ENCODE measurements around the gene C1QTNF6. TPM values are rescaled to one million over a fixed set of nuclear protein-coding genes. Genes with fewer than 3 reads are reported as not detected.
A peak's percentile ranks its signal among the peaks of the same experiment; 100 is the strongest.

C1QTNF6 gene
- total RNA-seq, 1 experiment from 2014 or later = 85.9 TPM

GRCh38 chr22:37167176-37167980, 20.7 kb downstream of the C1QTNF6 start:
- H3K27ac ChIP-seq = no peak overlapping the region

GRCh38 chr22:37166675-37167066, 21.4 kb downstream of the C1QTNF6 start:
- Histone ChIP-seq H3K36me3 (ENCODE audit: low read depth) (no peaks in the 10 kb centered on the region), H3K4me1 (replicated peaks; ENCODE audit: insufficient read depth) (peaks cover 9% of the 10 kb centered on the region; the same call in 1 of the 2 replicates), H3K27ac (no peak overlapping the region), H4K20me1 (ENCODE audit: insufficient read depth) (no peaks in the 10 kb centered on the region), H3F3A (ENCODE audit: insufficient read depth, low read depth) (no peaks in the 10 kb centered on the region), H3K79me2 (ENCODE audit: low read depth) (no peaks in the 10 kb centered on the region), H3K9me2 (ENCODE audit: insufficient read depth) (no peaks in the 10 kb centered on the region), H2AFZ (peak overlapping the region; percentile 71), H3K27me3 (ENCODE audit: insufficient read depth, low read depth) (no peaks in the 10 kb centered on the region), H3K9me3 (ENCODE audit: insufficient read depth, low read depth) (no peaks in the 10 kb centered on the region), H3K4me3 (peak overlapping the region; percentile 12; the same call in 1 of the 2 replicates), H3K4me2 (peak overlapping the region; percentile 69)
- TF ChIP-seq EZH2 (IDR thresholded peaks at IDR 0.05; ENCODE audit: low read depth) = no peak
- TF ChIP-seq CTCF (conservative IDR thresholded peaks at IDR 0.05) = peak; percentile 96
- no TSS peak for BruUV-seq (replicated peaks)
- peak; percentile 73 to 86 for DNase-seq
- POLR2A ChIA-PET (ENCODE audit: unreplicated experiment) = no interaction called here
- CTCF ChIA-PET = interaction anchor here (0.5 kb wide), 1 partner anchor 26 kb away, joined by 4 read pairs; no protein-coding TSS in a partner anchor
- intact Hi-C loops (cut with micrococcal nuclease; ENCODE audit: unreplicated experiment) = loop anchor here (1.0 to 2.0 kb wide), 4 partner anchors 32 to 291 kb away; no protein-coding TSS in a partner anchor

More at GRCh38 chr22:37167176-37167980, 20.7 kb downstream of the C1QTNF6 start:
- H3K36me3 ChIP-seq (ENCODE audit: low read depth) = no peaks in the 10 kb centered on the region
- no peak for DNase-seq
- POLR2A ChIA-PET (ENCODE audit: unreplicated experiment) = no interaction called here
- no TSS peak for BruUV-seq (replicated peaks)
- no peaks in the 10 kb centered on the region for H3F3A ChIP-seq (ENCODE audit: insufficient read depth, low read depth)
- no peaks in the 10 kb centered on the region for H3K27me3 ChIP-seq (ENCODE audit: insufficient read depth, low read depth)
- H3K79me2 ChIP-seq (ENCODE audit: low read depth) = no peaks in the 10 kb centered on the region
- TF ChIP-seq CTCF (conservative IDR thresholded peaks at IDR 0.05) = no peak
- TF ChIP-seq EZH2 (IDR thresholded peaks at IDR 0.05; ENCODE audit: low read depth) = no peak
- peak overlapping the region; percentile 69 for H3K4me2 ChIP-seq
- H4K20me1 ChIP-seq (ENCODE audit: insufficient read depth) = no peaks in the 10 kb centered on the region
- CTCF ChIA-PET = interaction anchor here (0.5 kb wide), 1 partner anchor 26 kb away, joined by 4 read pairs; no protein-coding TSS in a partner anchor
- no peaks in the 10 kb centered on the region for H3K9me2 ChIP-seq (ENCODE audit: insufficient read depth)
- H3K9me3 ChIP-seq (ENCODE audit: insufficient read depth, low read depth) = no peaks in the 10 kb centered on the region
- intact Hi-C loops (cut with micrococcal nuclease; ENCODE audit: unreplicated experiment) = loop anchor here (2.0 kb wide), 1 partner anchor 93 kb away; no protein-coding TSS in a partner anchor
- no peak overlapping the region for H2AFZ ChIP-seq
- no peak overlapping the region for H3K4me3 ChIP-seq
- peaks cover 9% of the 10 kb centered on the region; the same call in 1 of the 2 replicates for H3K4me1 ChIP-seq (replicated peaks; ENCODE audit: insufficient read depth)

- no peak for DNase-seq
- Histone ChIP-seq H4K20me1 (ENCODE audit: insufficient read depth) (no peaks in the 10 kb centered on the region), H3K4me2 (peak overlapping the region; percentile 69; the same call in 1 of the 2 replicates), H3K36me3 (ENCODE audit: low read depth) (no peaks in the 10 kb centered on the region), H2AFZ (no peak overlapping the region), H3K79me2 (ENCODE audit: low read depth) (no peaks in the 10 kb centered on the region), H3K4me3 (no peak overlapping the region), H3K27ac (no peak overlapping the region), H3F3A (ENCODE audit: insufficient read depth, low read depth) (no peaks in the 10 kb centered on the region), H3K9me2 (ENCODE audit: insufficient read depth) (no peaks in the 10 kb centered on the region), H3K4me1 (replicated peaks; ENCODE audit: insufficient read depth) (peaks cover 9% of the 10 kb centered on the region; the same call in 1 of the 2 replicates), H3K9me3 (ENCODE audit: insufficient read depth, low read depth) (no peaks in the 10 kb centered on the region), H3K27me3 (ENCODE audit: insufficient read depth, low read depth) (no peaks in the 10 kb centered on the region)
- ChIA-PET POLR2A (ENCODE audit: unreplicated experiment) (no interaction called here), CTCF (interaction anchor here (0.5 to 1.1 kb wide), 2 partner anchors 32 to 1111 kb away, joined by 3 to 4 read pairs; no protein-coding TSS in a partner anchor)
- TF ChIP-seq EZH2 (IDR thresholded peaks at IDR 0.05; ENCODE audit: low read depth) = no peak
- TF ChIP-seq CTCF (conservative IDR thresholded peaks at IDR 0.05) = no peak
- intact Hi-C loops (cut with micrococcal nuclease; ENCODE audit: unreplicated experiment) = loop anchor here (1.0 to 2.0 kb wide), 4 partner anchors 32 to 291 kb away; no protein-coding TSS in a partner anchor
- BruUV-seq (replicated peaks) = no TSS peak
Observed at GRCh38 chr22:37165940-37166674, 21.9 kb downstream of the C1QTNF6 start.

Measured in PC-9 (cell line).